ENCODE data around the gene TRIP13.
"Not testable (repeated sequence)": the region's sequence is repeated elsewhere in the genome, so short reads cannot be mapped to it uniquely, and the experiment has no call there.

- not testable (repeated sequence) for TF ChIP-seq CTCF (IDR thresholded peaks at IDR 0.05 in 8 of 11, conservative IDR thresholded peaks at IDR 0.05 in 3 of 11); POLR2AphosphoS5 (IDR thresholded peaks at IDR 0.05)
These were observed 22.7 kb downstream of the TRIP13 start for GRCh38 chr5:915346-915745.

Measured in spleen (tissue), 7 donors.